ENCODE measurements around the gene ADGRG3.

DNA sequence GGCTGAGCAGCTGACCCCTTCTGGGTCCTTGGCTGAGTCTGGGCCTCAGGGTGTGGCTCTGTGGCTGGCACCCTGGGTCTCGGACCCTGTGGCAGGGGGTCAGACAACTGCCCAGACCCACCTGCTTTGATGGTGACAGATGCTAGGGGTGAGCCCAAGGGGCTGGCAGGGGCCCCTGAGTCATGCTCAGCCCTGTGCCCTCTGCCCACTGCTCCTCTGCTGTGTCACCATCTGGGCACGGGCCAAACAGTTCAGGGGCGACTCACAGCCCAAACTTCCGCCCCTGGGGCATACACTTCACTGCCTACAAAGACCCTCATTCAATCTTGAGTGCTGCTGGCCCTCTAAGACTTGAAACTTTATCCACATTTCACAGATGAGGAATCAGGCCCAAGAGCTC lies 33.9 kb upstream of the ADGRG3 start:
- TF ChIP-seq, protein P1, sequence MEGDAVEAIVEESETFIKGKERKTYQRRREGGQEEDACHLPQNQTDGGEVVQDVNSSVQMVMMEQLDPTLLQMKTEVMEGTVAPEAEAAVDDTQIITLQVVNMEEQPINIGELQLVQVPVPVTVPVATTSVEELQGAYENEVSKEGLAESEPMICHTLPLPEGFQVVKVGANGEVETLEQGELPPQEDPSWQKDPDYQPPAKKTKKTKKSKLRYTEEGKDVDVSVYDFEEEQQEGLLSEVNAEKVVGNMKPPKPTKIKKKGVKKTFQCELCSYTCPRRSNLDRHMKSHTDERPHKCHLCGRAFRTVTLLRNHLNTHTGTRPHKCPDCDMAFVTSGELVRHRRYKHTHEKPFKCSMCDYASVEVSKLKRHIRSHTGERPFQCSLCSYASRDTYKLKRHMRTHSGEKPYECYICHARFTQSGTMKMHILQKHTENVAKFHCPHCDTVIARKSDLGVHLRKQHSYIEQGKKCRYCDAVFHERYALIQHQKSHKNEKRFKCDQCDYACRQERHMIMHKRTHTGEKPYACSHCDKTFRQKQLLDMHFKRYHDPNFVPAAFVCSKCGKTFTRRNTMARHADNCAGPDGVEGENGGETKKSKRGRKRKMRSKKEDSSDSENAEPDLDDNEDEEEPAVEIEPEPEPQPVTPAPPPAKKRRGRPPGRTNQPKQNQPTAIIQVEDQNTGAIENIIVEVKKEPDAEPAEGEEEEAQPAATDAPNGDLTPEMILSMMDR (IDR thresholded peaks at IDR 0.05): no peak
- no peak for TF ChIP-seq POLR2A (IDR thresholded peaks at IDR 0.05)
